HG02642 (cell line): ENCODE measurements around the gene WDR6.
A peak's percentile ranks its signal among the peaks of the same experiment; 100 is the strongest.

Source experiments
- ATAC-seq: cut with Tn5 transposase; IDR thresholded peaks from one replicate; pipeline ENCODE4 v1.9.1; 2021; ENCODE audit warnings: mild to moderate bottlenecking; ENCODE audit not compliant: unreplicated experiment, poor library complexity

The WDR6 gene

DNA sequence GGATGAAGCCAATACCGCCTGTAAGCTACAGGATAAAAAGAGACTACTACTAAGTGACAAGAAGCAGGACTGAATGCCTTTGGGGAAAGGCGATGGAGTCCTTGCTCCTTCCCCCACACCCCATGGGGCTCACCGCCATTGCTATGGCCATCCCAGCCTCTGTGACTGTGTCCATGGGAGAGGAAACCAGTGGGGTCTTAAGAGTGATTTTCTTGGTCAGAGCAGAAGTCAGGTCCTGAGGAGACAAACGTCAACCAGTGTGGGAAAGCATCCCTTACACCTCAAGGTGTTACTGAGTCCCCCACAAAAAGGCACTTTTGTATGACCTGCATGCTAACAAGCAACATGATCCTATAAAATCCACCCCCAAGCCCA lies 21.1 kb downstream of the WDR6 start:
- ATAC-seq: no peak

DNA sequence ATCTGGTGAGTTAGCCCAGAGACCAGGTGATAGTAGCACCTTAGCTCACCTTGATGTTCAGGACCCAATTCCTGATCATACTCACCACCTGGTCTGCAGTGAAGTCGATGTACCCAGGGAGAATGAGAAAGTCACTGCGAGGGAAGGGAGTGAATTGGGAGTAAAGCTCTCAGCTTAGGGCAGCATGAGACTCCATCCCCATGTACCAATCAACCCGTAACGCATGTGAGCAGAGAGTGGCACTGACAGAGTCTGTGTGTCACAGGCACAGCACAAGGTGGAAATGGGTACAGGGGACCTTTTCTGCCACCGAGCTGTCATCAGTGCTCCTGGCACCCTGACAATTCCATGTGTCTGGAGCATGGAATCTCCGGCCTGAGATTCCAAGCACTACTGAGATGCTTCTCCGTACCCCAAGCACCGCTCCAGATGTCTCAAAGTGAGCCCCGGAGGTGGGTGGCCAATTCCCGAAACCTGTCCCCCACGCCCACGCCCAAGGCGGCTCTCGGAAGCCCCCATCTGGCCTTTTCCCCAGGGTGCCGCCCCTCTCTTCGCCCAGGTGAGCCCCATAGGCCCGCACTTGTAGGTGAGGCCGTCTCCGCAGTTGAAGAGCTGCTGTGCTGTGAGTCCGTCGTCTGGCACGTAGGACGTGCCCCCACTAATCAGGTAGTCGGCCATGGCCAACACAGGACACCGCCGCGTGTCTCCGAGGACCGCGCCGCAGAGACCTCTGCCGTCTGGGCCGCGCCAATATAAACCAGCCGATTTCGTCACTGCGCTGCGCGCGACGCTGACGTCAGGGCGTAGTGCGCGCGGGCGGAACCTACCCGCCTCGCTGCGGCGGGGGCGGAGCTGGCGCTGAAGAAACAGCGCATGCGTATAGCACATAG lies 21.7 kb downstream of the WDR6 start, which contains the start of gene IMPDH2:
Gene IMPDH2 (minus strand): TSS at position 726 of the 890 bp plus-strand sequence. CDS start 48 bp downstream, at position 678.
- peak; percentile 92 for ATAC-seq

DNA sequence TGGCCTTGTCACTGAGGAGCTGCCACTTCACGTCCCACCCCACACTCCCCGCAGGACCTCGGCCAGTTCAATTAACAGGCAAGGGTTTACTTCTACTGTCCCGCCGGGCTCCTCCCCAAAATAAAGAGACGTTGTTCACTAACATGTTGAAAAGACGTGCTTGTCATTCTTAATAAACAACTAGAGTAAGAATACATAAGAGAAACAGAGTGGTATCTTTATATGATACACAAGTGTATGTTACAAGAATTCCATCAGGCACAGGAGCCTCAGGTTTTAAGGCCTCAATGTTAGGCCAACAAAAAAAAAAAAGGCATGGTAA lies 22.3 kb downstream of the WDR6 start:
- no peak for ATAC-seq

DNA sequence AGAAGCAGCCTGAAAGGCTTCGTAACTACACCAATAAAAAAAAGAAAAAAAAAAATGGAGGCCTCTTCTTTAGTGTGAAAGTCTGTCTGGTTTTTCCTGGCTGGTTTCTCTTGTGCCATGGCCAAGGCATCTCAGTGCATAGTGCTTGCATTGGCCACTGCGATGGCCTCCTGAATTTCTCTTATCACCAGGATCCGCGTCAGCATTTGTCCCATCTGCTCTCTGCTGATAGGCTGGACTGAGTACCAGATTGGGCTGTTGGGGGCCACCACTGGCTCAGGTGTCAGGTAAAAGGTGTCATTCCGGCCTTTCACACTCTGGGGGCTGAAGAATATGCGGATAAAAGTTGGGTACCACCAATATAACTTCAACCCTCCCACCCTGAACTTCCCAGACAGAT lies 23.1 kb downstream of the WDR6 start:
- ATAC-seq: no peak

DNA sequence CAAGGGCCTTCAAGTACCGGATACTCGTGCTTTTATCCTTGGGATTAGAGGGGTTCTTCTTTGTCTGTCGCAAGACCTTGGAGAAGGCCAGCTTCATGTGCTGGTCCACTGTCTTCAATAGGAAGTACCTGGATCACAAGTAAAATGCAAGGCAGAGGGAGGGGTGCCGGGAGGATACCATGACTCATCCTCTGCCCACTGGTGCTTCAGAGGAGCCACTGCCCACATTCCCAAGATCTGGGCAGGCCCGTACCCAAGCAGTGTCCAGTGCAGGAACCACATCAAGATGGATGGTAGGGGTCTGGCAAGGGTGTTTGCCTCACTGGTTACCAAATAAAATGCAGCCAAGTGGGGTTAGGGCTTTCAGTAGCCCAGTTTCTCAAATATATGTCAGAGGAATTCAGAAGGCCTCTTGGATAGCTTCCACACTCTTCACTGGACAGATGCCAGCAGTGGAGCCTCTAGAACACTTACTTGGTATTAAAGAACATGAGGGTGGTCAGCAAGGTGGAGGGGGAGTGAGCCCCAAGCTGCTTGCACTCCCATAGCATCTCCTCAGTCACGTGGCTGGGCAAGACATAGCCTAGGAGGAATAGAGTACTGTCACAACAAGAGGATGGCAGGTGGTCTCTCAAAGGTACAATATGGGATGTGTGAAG lies 25.6 kb downstream of the WDR6 start:
- no peak for ATAC-seq

DNA sequence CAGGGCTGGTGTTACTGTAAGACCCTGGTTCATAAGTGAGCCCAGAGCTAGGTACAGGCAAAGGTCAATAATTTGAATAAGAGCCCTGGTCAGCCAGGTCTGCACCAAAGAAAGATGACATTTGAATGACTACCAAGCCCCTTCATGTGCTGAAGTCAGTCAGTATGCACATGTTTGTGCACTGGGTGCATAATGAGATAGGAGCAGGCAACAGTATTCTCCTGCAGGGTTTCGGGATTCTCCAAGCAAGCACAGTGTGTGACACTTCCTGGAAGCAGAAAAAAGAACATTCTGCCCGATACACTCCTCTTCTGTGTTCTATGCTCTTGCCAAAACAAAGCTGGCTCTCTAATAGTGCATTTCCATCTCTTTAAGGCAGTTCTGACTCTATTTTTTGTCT lies 27.5 kb downstream of the WDR6 start:
- ATAC-seq: no peak

DNA sequence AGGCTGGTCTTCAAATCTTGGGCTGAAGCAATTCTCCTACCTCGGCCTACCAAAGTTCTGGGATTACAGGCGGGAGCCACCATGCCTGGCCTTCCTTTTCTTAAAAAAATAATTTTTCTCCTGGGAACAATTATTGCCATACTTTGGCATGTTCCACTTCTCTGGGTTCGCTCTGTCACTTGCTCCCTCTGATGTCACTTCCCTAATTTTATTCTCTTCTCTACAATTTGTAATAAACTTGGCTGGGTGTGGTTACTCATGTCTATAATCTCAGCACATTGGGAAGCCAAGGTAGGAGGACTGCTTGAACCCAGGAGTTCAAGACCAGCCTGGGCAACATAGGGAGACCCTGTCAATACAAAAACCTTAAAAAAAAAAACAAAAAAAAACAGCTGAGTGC lies 28.1 kb downstream of the WDR6 start:
- ATAC-seq: no peak

DNA sequence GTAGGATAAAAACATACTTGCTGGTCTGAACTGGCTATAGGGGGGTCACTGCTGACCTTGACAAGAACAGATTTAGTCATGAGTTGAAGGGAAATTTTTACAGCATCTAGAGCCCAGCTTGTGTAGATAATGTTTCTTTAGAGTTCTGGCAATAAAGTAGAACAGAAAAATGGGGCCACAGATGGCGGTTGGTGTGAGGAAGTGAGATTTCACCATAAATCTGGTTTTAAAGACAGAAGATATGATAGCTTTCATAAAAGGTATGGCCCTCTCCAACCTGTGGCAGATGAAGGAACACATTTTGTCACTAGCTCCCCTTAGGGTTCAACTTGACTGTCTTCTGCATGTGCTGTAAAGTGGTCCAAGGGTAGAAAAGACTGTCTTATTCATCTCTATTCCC lies 46.4 kb downstream of the WDR6 start:
- no peak for ATAC-seq

DNA sequence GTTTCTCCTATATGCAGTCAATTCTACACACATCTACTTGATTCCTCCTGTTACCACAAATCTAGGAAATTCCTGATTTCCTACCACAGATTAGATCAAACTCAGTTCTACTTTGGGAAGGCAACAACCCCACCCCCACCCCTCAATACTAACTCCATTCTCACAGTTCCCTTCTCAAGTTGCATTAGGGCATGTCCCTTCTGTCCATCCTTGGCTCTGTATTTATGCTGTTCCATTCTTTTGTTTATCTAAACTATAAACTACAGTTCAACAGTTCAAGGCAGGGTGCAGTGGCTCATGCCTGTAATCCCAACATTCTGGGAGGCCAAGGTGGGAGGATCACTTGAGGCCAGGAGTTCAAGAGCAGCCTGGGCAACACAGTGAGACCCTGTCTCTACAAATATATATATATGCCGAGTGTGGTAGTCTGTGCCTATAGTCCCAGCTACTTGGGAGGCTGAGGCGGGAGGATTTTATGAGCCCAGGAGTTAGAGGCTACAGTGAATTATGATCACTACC lies 47.2 kb downstream of the WDR6 start:
- ATAC-seq: no peak

DNA sequence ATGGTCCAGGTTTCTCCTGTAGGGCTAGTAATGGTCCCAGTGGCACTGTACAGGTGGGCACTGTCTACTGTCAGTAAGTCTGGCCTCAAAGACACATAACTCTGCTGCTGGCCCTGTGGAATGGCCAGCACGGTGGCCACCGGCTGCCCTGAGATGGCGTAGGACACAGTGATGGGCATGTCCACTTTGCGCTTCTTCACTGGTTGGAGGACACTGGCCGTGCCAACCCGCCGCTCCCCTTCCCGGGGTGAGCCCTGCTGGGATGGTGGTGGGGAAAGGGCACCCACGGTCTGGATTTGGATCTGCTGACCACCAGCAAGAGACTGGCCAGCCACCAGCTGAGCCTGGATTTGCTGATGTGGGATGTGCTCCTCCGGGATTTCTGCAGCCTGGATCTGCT lies 50.1 kb downstream of the WDR6 start:
- ATAC-seq: no peak

DNA sequence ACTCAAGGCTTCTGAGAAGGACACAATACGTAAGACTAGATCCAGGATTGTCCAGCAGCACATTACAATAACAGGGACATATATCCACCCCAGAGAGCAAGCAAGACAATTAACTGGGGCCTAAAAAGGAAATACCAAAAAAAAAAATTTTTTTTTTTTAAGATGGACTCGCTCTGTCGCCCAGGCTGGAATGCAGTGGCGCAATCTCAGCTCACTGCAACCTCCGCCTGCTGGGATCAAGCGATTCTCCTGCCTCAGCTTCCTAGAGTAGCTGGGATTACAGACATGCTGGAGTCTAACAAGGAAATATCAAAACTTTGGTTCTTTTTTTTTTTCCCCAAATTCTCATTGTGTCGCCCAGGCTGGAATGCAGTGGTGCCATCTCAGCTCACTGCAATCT lies 50.8 kb downstream of the WDR6 start:
- ATAC-seq: no peak
